H9 (cell line): ENCODE measurements around the gene NOS1AP. TPM values are rescaled to one million over a fixed set of nuclear protein-coding genes. Genes with fewer than 3 reads are reported as not detected.

Source experiments
- DNase-seq: peaks from one replicate; pipeline ENCODE4 v3.0.0-alpha.2; 2017
- H2AFZ ChIP-seq: one replicate; pipeline ENCODE4 v1.6.1; 2013; ENCODE audit warnings: mild to moderate bottlenecking, low read length, control low read depth, moderate library complexity
- H2AK5ac ChIP-seq: 2 replicates; pipeline ENCODE4 v1.6.1; 2013; ENCODE audit warnings: low read length, control low read depth, mixed read lengths; ENCODE audit not compliant: insufficient read length
- H2BK120ac ChIP-seq: one replicate; pipeline ENCODE4 v1.6.1; 2013; ENCODE audit warnings: low read depth, mild to moderate bottlenecking, low read length, control low read depth, inconsistent platforms; ENCODE audit not compliant: poor library complexity, severe bottlenecking
- H2BK12ac ChIP-seq: 2 replicates; pipeline ENCODE4 v1.6.1; 2013; ENCODE audit warnings: low read length, control low read depth, mixed read lengths, low read depth; ENCODE audit not compliant: insufficient read length
- H2BK15ac ChIP-seq: 2 replicates; pipeline ENCODE4 v1.6.1; 2013; ENCODE audit warnings: low read depth, low read length, control low read depth
- H2BK20ac ChIP-seq: one replicate; pipeline ENCODE4 v1.6.1; 2013; ENCODE audit warnings: low read depth, mild to moderate bottlenecking, low read length, control low read depth, inconsistent platforms; ENCODE audit not compliant: poor library complexity, severe bottlenecking
- H2BK5ac ChIP-seq: 2 replicates; pipeline ENCODE4 v1.6.1; 2013; ENCODE audit warnings: low read length, control low read depth, mixed read lengths; ENCODE audit not compliant: insufficient read length
- H3K14ac ChIP-seq: 2 replicates; pipeline ENCODE4 v1.6.1; 2013; ENCODE audit warnings: low read length, control low read depth; ENCODE audit not compliant: insufficient read depth
- H3K18ac ChIP-seq: 2 replicates; pipeline ENCODE4 v1.6.1; 2013; ENCODE audit warnings: low read depth, mild to moderate bottlenecking, mixed read lengths, low read length, control low read depth; ENCODE audit not compliant: insufficient read length
- H3K23ac ChIP-seq: 2 replicates; pipeline ENCODE4 v1.6.1; 2013; ENCODE audit warnings: low read length, control low read depth, mixed read lengths, low read depth; ENCODE audit not compliant: insufficient read length
- H3K23me2 ChIP-seq: 2 replicates; pipeline ENCODE4 v1.6.1; 2013; ENCODE audit warnings: low read depth, mild to moderate bottlenecking, mixed read lengths, low read length, control low read depth; ENCODE audit not compliant: insufficient read length, poor library complexity, severe bottlenecking
- H3K27ac ChIP-seq: 2 replicates; pipeline ENCODE4 v1.5.1; 2013; ENCODE audit warnings: low read length, control low read depth, mixed read lengths, low read depth; ENCODE audit not compliant: insufficient read length
- H3K27me3 ChIP-seq: 2 replicates; pipeline ENCODE4 v1.6.1; 2013; ENCODE audit warnings: low read length, control low read depth, inconsistent platforms; ENCODE audit not compliant: insufficient read depth
- H3K4ac ChIP-seq: 2 replicates; pipeline ENCODE4 v1.6.1; 2013; ENCODE audit warnings: low read depth, mild to moderate bottlenecking, control low read depth, inconsistent platforms, low read length, moderate library complexity
- H3K4me1 ChIP-seq: 2 replicates; pipeline ENCODE4 v1.6.1; 2013; ENCODE audit warnings: low read length, control low read depth, inconsistent platforms; ENCODE audit not compliant: insufficient read depth
- H3K4me2 ChIP-seq: 2 replicates; pipeline ENCODE4 v1.6.1; 2013; ENCODE audit warnings: low read length, control low read depth, mixed read lengths; ENCODE audit not compliant: insufficient read length, insufficient read depth
- H3K56ac ChIP-seq: 2 replicates; pipeline ENCODE4 v1.6.1; 2013; ENCODE audit warnings: low read depth, mild to moderate bottlenecking, mixed read lengths, low read length, control low read depth; ENCODE audit not compliant: insufficient read length
- H3K79me1 ChIP-seq: 2 replicates; pipeline ENCODE4 v1.6.1; 2013; ENCODE audit warnings: low read depth, mild to moderate bottlenecking, moderate library complexity, low read length, control low read depth, inconsistent platforms; ENCODE audit not compliant: insufficient read depth, poor library complexity, severe bottlenecking
- H3K79me2 ChIP-seq: 2 replicates; pipeline ENCODE4 v1.6.1; 2013; ENCODE audit warnings: low read length, control low read depth, inconsistent platforms; ENCODE audit not compliant: insufficient read depth
- H3K9ac ChIP-seq: 2 replicates; pipeline ENCODE4 v1.6.1; 2013; ENCODE audit warnings: low read length, control low read depth, mixed read lengths; ENCODE audit not compliant: insufficient read length; ENCODE audit errors: extremely low read depth
- H3K9me3 ChIP-seq: one replicate; pipeline ENCODE4 v1.6.1; 2013; ENCODE audit warnings: low read depth, low read length, inconsistent platforms; ENCODE audit not compliant: control insufficient read depth
- H3T11ph ChIP-seq: one replicate; pipeline ENCODE4 v1.6.1; 2013; ENCODE audit warnings: mild to moderate bottlenecking, low read length, control low read depth, inconsistent platforms
- H4K20me1 ChIP-seq: one replicate; pipeline ENCODE4 v1.6.1; 2013; ENCODE audit not compliant: control insufficient read depth, insufficient read length, insufficient read depth
- H4K5ac ChIP-seq: 2 replicates; pipeline ENCODE4 v1.6.1; 2013; ENCODE audit warnings: low read depth, mild to moderate bottlenecking, mixed read lengths, low read length, control low read depth; ENCODE audit not compliant: insufficient read length
- H4K8ac ChIP-seq: replicated peaks from 2 replicates; pipeline ENCODE4 v1.6.1; 2013; ENCODE audit warnings: low read length, control low read depth, mixed read lengths, low read depth; ENCODE audit not compliant: insufficient read length
- H4K91ac ChIP-seq: 2 replicates; pipeline ENCODE4 v1.6.1; 2013; ENCODE audit warnings: low read depth, mild to moderate bottlenecking, moderate library complexity, mixed read lengths, low read length, control low read depth; ENCODE audit not compliant: insufficient read length
- H3K27ac Mint-ChIP-seq, 3 experiments: 2 replicates in 2 of 3; 3 replicates in 1 of 3; pipeline ENCODE4 v1.8.0; 2020 to 2021; ENCODE audit warnings: mixed read lengths in 3 of 3, mild to moderate bottlenecking in 1 of 3, moderate library complexity in 1 of 3
- H3K27me3 Mint-ChIP-seq: 2 replicates; pipeline ENCODE4 v1.8.0; 2021; ENCODE audit warnings: low read depth, mild to moderate bottlenecking, moderate library complexity, mixed read lengths
- H3K36me3 Mint-ChIP-seq, 3 experiments: 2 replicates in 2 of 3; 3 replicates in 1 of 3; pipeline ENCODE4 v1.8.0; 2020 to 2021; ENCODE audit warnings: low read depth in 3 of 3, mixed read lengths in 3 of 3; ENCODE audit not compliant: insufficient read depth in 1 of 3
- H3K4me1 Mint-ChIP-seq, 2 experiments: 2 replicates each; pipeline ENCODE4 v1.8.0; 2020; ENCODE audit warnings: mixed read lengths in 2 of 2
- H3K4me3 Mint-ChIP-seq, 2 experiments: 2 replicates in 1 of 2; 3 replicates in 1 of 2; pipeline ENCODE4 v1.8.0; 2020 to 2021; ENCODE audit warnings: mild to moderate bottlenecking in 2 of 2, mixed read lengths in 2 of 2, moderate library complexity in 1 of 2
- H3K9me3 Mint-ChIP-seq, 2 experiments: 2 replicates in 1 of 2; 3 replicates in 1 of 2; pipeline ENCODE4 v1.8.0; 2020; ENCODE audit warnings: mild to moderate bottlenecking in 2 of 2, mixed read lengths in 2 of 2, moderate library complexity in 1 of 2
- WGBS: extraction: QIAGEN DNeasy Blood & Tissue Kit; methylation state at CpG from one replicate; pipeline ENCODE4 v1.1.7; 2013; ENCODE audit warnings: missing lambda C conversion rate, low lambda C conversion rate, mixed read lengths; ENCODE audit not compliant: insufficient read length; ENCODE audit errors: extremely low coverage; 5-methylcytosine and 5-hydroxymethylcytosine counted together
- total RNA-seq: library from RNA; stranded (reverse); gene quantifications from 2 replicates; pipeline ENCODE4 v1.2.1, GENCODE V29; 2021
- TF ChIP-seq, protein P1 (sequence below): fragments of 200-600 bp; sonication (generic); conservative IDR thresholded peaks from 3 replicates; pipeline ENCODE4 v1.8.0; 2021; ENCODE audit warnings: antibody characterized with exemption, mild to moderate bottlenecking

NOS1AP gene
- total RNA-seq, 1 experiment from 2014 or later: 8.4 TPM

DNA sequence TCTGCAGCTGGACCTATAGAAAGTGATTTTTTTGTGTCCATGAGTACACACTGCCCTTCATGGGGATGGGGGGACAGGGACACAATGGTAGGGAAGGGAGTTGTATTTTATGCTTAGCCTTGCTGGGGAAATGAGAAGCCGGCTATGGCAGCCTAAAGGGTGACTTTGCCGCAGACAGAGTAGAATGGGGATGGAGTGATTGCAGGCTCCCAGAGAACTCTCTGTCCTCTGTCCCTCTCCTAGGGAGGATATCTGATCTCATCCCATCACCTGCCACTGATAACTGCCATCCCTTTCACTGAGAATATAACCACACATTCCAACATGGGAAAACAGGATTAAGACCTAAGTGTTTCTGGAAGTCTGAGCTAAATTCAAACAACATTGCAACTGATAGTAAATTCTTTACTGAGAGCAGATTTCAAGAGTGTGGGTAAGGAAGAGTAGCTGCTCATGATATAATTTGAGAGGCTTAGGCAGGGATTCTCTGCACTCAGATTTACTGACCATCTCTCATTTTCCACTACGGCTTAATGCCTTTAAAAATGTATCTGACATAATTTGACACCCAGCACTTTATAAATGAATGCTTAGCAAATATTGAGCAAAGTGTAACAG, 328.6 kb downstream of the NOS1AP start:
- Histone ChIP-seq H2BK12ac (no peak overlapping the region), H4K91ac (no peak overlapping the region), H2BK120ac (no peak overlapping the region), H3K23me2 (no peaks in the 10 kb centered on the region), H2AFZ (no peak overlapping the region), H3K18ac (no peak overlapping the region), H3K56ac (no peak overlapping the region), H3K4me2 (no peak overlapping the region), H3K27me3 (no peaks in the 10 kb centered on the region), H3K14ac (no peak overlapping the region), H3K9ac (no peak overlapping the region), H2BK5ac (no peak overlapping the region), H2AK5ac (no peak overlapping the region), H3K27ac (no peak overlapping the region), H2BK20ac (no peak overlapping the region), H3K4ac (no peak overlapping the region), H3K9me3 (no peaks in the 10 kb centered on the region), H4K20me1 (no peaks in the 10 kb centered on the region), H4K8ac (no peak overlapping the region), H3K4me1 (peaks cover 4% of the 10 kb centered on the region; the same call in 1 of the 2 replicates), H4K5ac (no peak overlapping the region), H3K23ac (no peak overlapping the region), H3K79me1 (no peaks in the 10 kb centered on the region), H3K79me2 (no peaks in the 10 kb centered on the region), H3T11ph (no peak overlapping the region), H2BK15ac (no peak overlapping the region)
- Mint-ChIP-seq H3K9me3 (no peaks in the 10 kb centered on the region; a peak in 1 of 5 replicates), H3K36me3 (no peaks in the 10 kb centered on the region), H3K4me3 (no peak overlapping the region; a peak in 1 of 5 replicates), H3K27me3 (peaks cover 6% of the 10 kb centered on the region), H3K4me1 (peaks cover 22 to 27% of the 10 kb centered on the region in 2 experiments), H3K27ac (no peak overlapping the region; a peak in 1 of 7 replicates)
- DNase-seq: no peak
- TF ChIP-seq, protein P1, sequence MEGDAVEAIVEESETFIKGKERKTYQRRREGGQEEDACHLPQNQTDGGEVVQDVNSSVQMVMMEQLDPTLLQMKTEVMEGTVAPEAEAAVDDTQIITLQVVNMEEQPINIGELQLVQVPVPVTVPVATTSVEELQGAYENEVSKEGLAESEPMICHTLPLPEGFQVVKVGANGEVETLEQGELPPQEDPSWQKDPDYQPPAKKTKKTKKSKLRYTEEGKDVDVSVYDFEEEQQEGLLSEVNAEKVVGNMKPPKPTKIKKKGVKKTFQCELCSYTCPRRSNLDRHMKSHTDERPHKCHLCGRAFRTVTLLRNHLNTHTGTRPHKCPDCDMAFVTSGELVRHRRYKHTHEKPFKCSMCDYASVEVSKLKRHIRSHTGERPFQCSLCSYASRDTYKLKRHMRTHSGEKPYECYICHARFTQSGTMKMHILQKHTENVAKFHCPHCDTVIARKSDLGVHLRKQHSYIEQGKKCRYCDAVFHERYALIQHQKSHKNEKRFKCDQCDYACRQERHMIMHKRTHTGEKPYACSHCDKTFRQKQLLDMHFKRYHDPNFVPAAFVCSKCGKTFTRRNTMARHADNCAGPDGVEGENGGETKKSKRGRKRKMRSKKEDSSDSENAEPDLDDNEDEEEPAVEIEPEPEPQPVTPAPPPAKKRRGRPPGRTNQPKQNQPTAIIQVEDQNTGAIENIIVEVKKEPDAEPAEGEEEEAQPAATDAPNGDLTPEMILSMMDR: no peak
- no CpG with 5 or more reads among the region's 3 CpGs for WGBS
